B cell (primary cell): ENCODE data around the gene TRIM25.

Experiments used
- EZH2 ChIP-seq: IDR thresholded peaks from 2 replicates; pipeline ENCODE4 v1.6.1; 2012; ENCODE audit warnings: borderline replicate concordance, low read depth, mild to moderate bottlenecking, moderate library complexity, low read length; ENCODE audit not compliant: insufficient read depth, poor library complexity, severe bottlenecking
- TF ChIP-seq, protein P1 (sequence below): fragments of 200-600 bp; IDR thresholded peaks from one replicate; pipeline ENCODE4 v1.8.0; 2022; ENCODE audit warnings: antibody characterized with exemption, mild to moderate bottlenecking

DNA sequence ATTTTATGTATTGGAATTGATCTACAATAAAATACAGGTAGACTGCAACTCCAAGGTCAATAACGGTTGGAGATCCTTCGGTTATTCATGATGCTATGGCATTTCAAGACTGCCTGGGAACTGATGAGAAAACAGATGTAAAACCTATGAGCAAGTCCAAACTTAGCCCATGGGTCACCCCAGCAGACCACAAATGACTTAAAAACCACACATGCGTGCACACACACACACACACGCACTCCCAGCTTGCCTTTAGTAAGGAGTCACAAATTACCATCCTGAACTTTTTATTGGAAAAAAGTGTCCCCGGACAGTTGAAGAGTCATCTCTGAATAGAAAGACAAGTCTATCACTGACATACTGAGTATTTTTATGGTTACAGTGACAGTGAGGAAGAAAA, 26.7 kb downstream of the TRIM25 start:
- TF ChIP-seq, protein P1, sequence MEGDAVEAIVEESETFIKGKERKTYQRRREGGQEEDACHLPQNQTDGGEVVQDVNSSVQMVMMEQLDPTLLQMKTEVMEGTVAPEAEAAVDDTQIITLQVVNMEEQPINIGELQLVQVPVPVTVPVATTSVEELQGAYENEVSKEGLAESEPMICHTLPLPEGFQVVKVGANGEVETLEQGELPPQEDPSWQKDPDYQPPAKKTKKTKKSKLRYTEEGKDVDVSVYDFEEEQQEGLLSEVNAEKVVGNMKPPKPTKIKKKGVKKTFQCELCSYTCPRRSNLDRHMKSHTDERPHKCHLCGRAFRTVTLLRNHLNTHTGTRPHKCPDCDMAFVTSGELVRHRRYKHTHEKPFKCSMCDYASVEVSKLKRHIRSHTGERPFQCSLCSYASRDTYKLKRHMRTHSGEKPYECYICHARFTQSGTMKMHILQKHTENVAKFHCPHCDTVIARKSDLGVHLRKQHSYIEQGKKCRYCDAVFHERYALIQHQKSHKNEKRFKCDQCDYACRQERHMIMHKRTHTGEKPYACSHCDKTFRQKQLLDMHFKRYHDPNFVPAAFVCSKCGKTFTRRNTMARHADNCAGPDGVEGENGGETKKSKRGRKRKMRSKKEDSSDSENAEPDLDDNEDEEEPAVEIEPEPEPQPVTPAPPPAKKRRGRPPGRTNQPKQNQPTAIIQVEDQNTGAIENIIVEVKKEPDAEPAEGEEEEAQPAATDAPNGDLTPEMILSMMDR, result no peak
- TF ChIP-seq EZH2, result no peak
